ENCODE measurements around the gene CAMKK1.

Gene CAMKK1

GRCh38 chr17:3884188-3884587, 8.7 kb downstream of the CAMKK1 start:
- Mint-ChIP-seq H3K36me3 (ENCODE audit: low read depth) (no peaks in the 10 kb centered on the region), H3K27ac (no peak overlapping the region), H3K4me1 (peaks cover 42% of the 10 kb centered on the region), H3K27me3 (ENCODE audit: low read depth, poor library complexity) (peaks cover 9% of the 10 kb centered on the region), H3K4me3 (no peak overlapping the region), H3K9me3 (no peaks in the 10 kb centered on the region)
- DNase-seq: no peak
- TF ChIP-seq CTCF (IDR thresholded peaks at IDR 0.05): no peak

- Mint-ChIP-seq H3K27ac (no peak overlapping the region), H3K4me1 (peaks cover 26% of the 10 kb centered on the region), H3K9me3 (no peaks in the 10 kb centered on the region), H3K27me3 (ENCODE audit: low read depth, poor library complexity) (peaks cover 9% of the 10 kb centered on the region), H3K36me3 (ENCODE audit: low read depth) (no peaks in the 10 kb centered on the region), H3K4me3 (no peak overlapping the region)
- DNase-seq: no peak
- no peak for TF ChIP-seq CTCF (IDR thresholded peaks at IDR 0.05)
Measured at GRCh38 chr17:3882276-3882675, 10.6 kb downstream of the CAMKK1 start.

- TF ChIP-seq CTCF (IDR thresholded peaks at IDR 0.05): no peak
- peaks cover 13% of the 10 kb centered on the region for H3K4me1 Mint-ChIP-seq
- H3K27me3 Mint-ChIP-seq (ENCODE audit: low read depth, poor library complexity): peaks cover 9% of the 10 kb centered on the region
- no peak for DNase-seq
- no peak overlapping the region for H3K27ac Mint-ChIP-seq
- no peak overlapping the region for H3K4me3 Mint-ChIP-seq
- no peaks in the 10 kb centered on the region for H3K9me3 Mint-ChIP-seq
- no peaks in the 10 kb centered on the region for H3K36me3 Mint-ChIP-seq (ENCODE audit: low read depth)
Measured at GRCh38 chr17:3880983-3881382, 11.9 kb downstream of the CAMKK1 start.

GRCh38 chr17:3879591-3880417, 13.0 kb downstream of the CAMKK1 start:
- Mint-ChIP-seq H3K4me1 (peaks cover 13% of the 10 kb centered on the region), H3K36me3 (ENCODE audit: low read depth) (peaks cover 8% of the 10 kb centered on the region), H3K4me3 (no peak overlapping the region), H3K9me3 (no peaks in the 10 kb centered on the region), H3K27ac (peak overlapping the region; percentile 58), H3K27me3 (ENCODE audit: low read depth, poor library complexity) (peaks cover 8% of the 10 kb centered on the region)
- DNase-seq: no peak
- no peak for TF ChIP-seq CTCF (IDR thresholded peaks at IDR 0.05)

- Mint-ChIP-seq H3K4me1 (peaks cover 13% of the 10 kb centered on the region), H3K4me3 (no peak overlapping the region), H3K27me3 (ENCODE audit: low read depth, poor library complexity) (peaks cover 4% of the 10 kb centered on the region), H3K9me3 (no peaks in the 10 kb centered on the region), H3K27ac (peak overlapping the region; percentile 58), H3K36me3 (ENCODE audit: low read depth) (peaks cover 8% of the 10 kb centered on the region)
- DNase-seq: peak; percentile 37
- TF ChIP-seq CTCF (IDR thresholded peaks at IDR 0.05): no peak
Measured at GRCh38 chr17:3879186-3879585, 13.7 kb downstream of the CAMKK1 start.

- H3K4me3 Mint-ChIP-seq: no peak overlapping the region
- H3K9me3 Mint-ChIP-seq: peaks cover 4% of the 10 kb centered on the region
Measured at GRCh38 chr17:3877220-3877619, 15.6 kb downstream of the CAMKK1 start.

More at GRCh38 chr17:3877220-3877619, 15.6 kb downstream of the CAMKK1 start:
- Mint-ChIP-seq H3K36me3 (ENCODE audit: low read depth) (peaks cover 24% of the 10 kb centered on the region), H3K4me1 (peaks cover 13% of the 10 kb centered on the region), H3K27me3 (ENCODE audit: low read depth, poor library complexity) (no peaks in the 10 kb centered on the region), H3K27ac (no peak overlapping the region)
- DNase-seq: no peak
- no peak for TF ChIP-seq CTCF (IDR thresholded peaks at IDR 0.05)

All from nephron progenitor cell (in vitro differentiated cells).